ENCODE data around the gene BANP.

- TF ChIP-seq CTCF (IDR thresholded peaks at IDR 0.05 in 2 of 3, conservative IDR thresholded peaks at IDR 0.05 in 1 of 3; ENCODE audit: borderline replicate concordance in 1 of 3, insufficient read depth in 1 of 3, low read depth in 2 of 3, low read length in 2 of 3): no peak
- no peak for TF ChIP-seq EZH2 (IDR thresholded peaks at IDR 0.05)
- no peak for TF ChIP-seq CEBPB (IDR thresholded peaks at IDR 0.05; ENCODE audit: low read depth)
- TF ChIP-seq RAD21 (IDR thresholded peaks at IDR 0.05; ENCODE audit: low read depth): no peak
- no peak for TF ChIP-seq EZH2phosphoT487 (IDR thresholded peaks at IDR 0.05; ENCODE audit: borderline replicate concordance)
- no peak for TF ChIP-seq ZBTB33 (IDR thresholded peaks at IDR 0.05; ENCODE audit: extremely low read depth, insufficient replicate concordance, low read length)
- TF ChIP-seq YY1 (IDR thresholded peaks at IDR 0.05; ENCODE audit: extremely low read depth, insufficient replicate concordance, low read depth, low read length): no peak
- no peak for TF ChIP-seq POLR2A (IDR thresholded peaks at IDR 0.05; ENCODE audit: borderline replicate concordance, extremely low read depth, insufficient read depth, insufficient read length)
- TF ChIP-seq SP1 (IDR thresholded peaks at IDR 0.05; ENCODE audit: low read depth): no peak
- no peak for TF ChIP-seq EGR1 (IDR thresholded peaks at IDR 0.05; ENCODE audit: low read depth)
- no peak for TF ChIP-seq REST (IDR thresholded peaks at IDR 0.05; ENCODE audit: low read depth)
- TF ChIP-seq TCF7L2 (IDR thresholded peaks at IDR 0.05; ENCODE audit: borderline replicate concordance, extremely low read depth, insufficient read depth, insufficient read length): no peak
- no peak for TF ChIP-seq POLR2AphosphoS5 (IDR thresholded peaks at IDR 0.05; ENCODE audit: low read depth, low read length)
These were observed 18.1 kb upstream of the BANP start for GRCh38 chr16:87933140-87933495.

All from HCT116 (cell line).